Measurements from ENCODE around the gene CAMK2D.
"Not testable (repeated sequence)": the region's sequence is repeated elsewhere in the genome, so short reads cannot be mapped to it uniquely, and the experiment has no call there.

CAMK2D gene

GRCh38 chr4:113761620-113762185 lies at the start of gene CAMK2D:
CAMK2D (minus strand) TSS chr4:113761738; CDS start chr4:113761068, 670 bp downstream.
- no peaks in the 10 kb centered on the region for H3K36me3 ChIP-seq (ENCODE audit: insufficient read depth, low read length)
- no peaks in the 10 kb centered on the region for H3K9me3 ChIP-seq (ENCODE audit: control insufficient read depth, insufficient read depth, low read length)
- H3K4me1 ChIP-seq (ENCODE audit: insufficient read depth, low read length) = peaks cover 8% of the 10 kb centered on the region; the same call in 1 of the 2 replicates
- peak within 1 kb of the TSS; percentile 88 for H3K9ac ChIP-seq (ENCODE audit: low read depth, low read length)

- H3K4me1 ChIP-seq (ENCODE audit: insufficient read depth, low read length) = no peaks in the 10 kb centered on the region
- H3K9me3 ChIP-seq (ENCODE audit: control insufficient read depth, insufficient read depth, low read length) = no peaks in the 10 kb centered on the region
- H3K9ac ChIP-seq (ENCODE audit: low read depth, low read length) = no peak overlapping the region
- no peaks in the 10 kb centered on the region for H3K36me3 ChIP-seq (ENCODE audit: insufficient read depth, low read length)
Measured at GRCh38 chr4:113810906-113811305, 49.4 kb upstream of the CAMK2D start.

GRCh38 chr4:113809311-113809710 lies 47.8 kb upstream of the CAMK2D start:
- Histone ChIP-seq H3K9me3 (ENCODE audit: control insufficient read depth, insufficient read depth, low read length) (no peaks in the 10 kb centered on the region), H3K4me1 (ENCODE audit: insufficient read depth, low read length) (no peaks in the 10 kb centered on the region), H3K36me3 (ENCODE audit: insufficient read depth, low read length) (no peaks in the 10 kb centered on the region), H3K9ac (ENCODE audit: low read depth, low read length) (no peak overlapping the region)

- no peaks in the 10 kb centered on the region for H3K36me3 ChIP-seq (ENCODE audit: insufficient read depth, low read length)
- H3K9ac ChIP-seq (ENCODE audit: low read depth, low read length) = no peak overlapping the region
- no peaks in the 10 kb centered on the region for H3K4me1 ChIP-seq (ENCODE audit: insufficient read depth, low read length)
- no peaks in the 10 kb centered on the region; the same call in 1 of the 2 replicates for H3K9me3 ChIP-seq (ENCODE audit: control insufficient read depth, insufficient read depth, low read length)
Measured at GRCh38 chr4:113806850-113807249, 45.3 kb upstream of the CAMK2D start.

- H3K4me1 ChIP-seq (ENCODE audit: insufficient read depth, low read length) = no peaks in the 10 kb centered on the region
- no peak overlapping the region for H3K9ac ChIP-seq (ENCODE audit: low read depth, low read length)
- H3K9me3 ChIP-seq (ENCODE audit: control insufficient read depth, insufficient read depth, low read length) = no peaks in the 10 kb centered on the region; the same call in 1 of the 2 replicates
Measured at GRCh38 chr4:113801882-113802281, 40.3 kb upstream of the CAMK2D start.

GRCh38 chr4:113796381-113796780 lies 34.8 kb upstream of the CAMK2D start:
- not testable (repeated sequence) for H3K36me3 ChIP-seq (ENCODE audit: insufficient read depth, low read length); H3K9me3 ChIP-seq (ENCODE audit: control insufficient read depth, insufficient read depth, low read length); H3K4me1 ChIP-seq (ENCODE audit: insufficient read depth, low read length); H3K9ac ChIP-seq (ENCODE audit: low read depth, low read length)

More at GRCh38 chr4:113801882-113802281, 40.3 kb upstream of the CAMK2D start:
- no peaks in the 10 kb centered on the region for H3K36me3 ChIP-seq (ENCODE audit: insufficient read depth, low read length)

- no peaks in the 10 kb centered on the region for H3K36me3 ChIP-seq (ENCODE audit: insufficient read depth, low read length)
- H3K4me1 ChIP-seq (ENCODE audit: insufficient read depth, low read length) = no peaks in the 10 kb centered on the region
- H3K9ac ChIP-seq (ENCODE audit: low read depth, low read length) = no peak overlapping the region
Measured at GRCh38 chr4:113790478-113790877, 28.9 kb upstream of the CAMK2D start.

GRCh38 chr4:113788888-113789287 lies 27.4 kb upstream of the CAMK2D start:
- no peaks in the 10 kb centered on the region for H3K4me1 ChIP-seq (ENCODE audit: insufficient read depth, low read length)
- H3K9me3 ChIP-seq (ENCODE audit: control insufficient read depth, insufficient read depth, low read length) = no peaks in the 10 kb centered on the region
- H3K9ac ChIP-seq (ENCODE audit: low read depth, low read length) = no peak overlapping the region
- H3K36me3 ChIP-seq (ENCODE audit: insufficient read depth, low read length) = no peaks in the 10 kb centered on the region

More at GRCh38 chr4:113790478-113790877, 28.9 kb upstream of the CAMK2D start:
- no peaks in the 10 kb centered on the region; the same call in 1 of the 2 replicates for H3K9me3 ChIP-seq (ENCODE audit: control insufficient read depth, insufficient read depth, low read length)

GRCh38 chr4:113785781-113786180 lies 24.2 kb upstream of the CAMK2D start:
- H3K36me3 ChIP-seq (ENCODE audit: insufficient read depth, low read length) = no peaks in the 10 kb centered on the region
- no peaks in the 10 kb centered on the region for H3K9me3 ChIP-seq (ENCODE audit: control insufficient read depth, insufficient read depth, low read length)
- no peak overlapping the region for H3K9ac ChIP-seq (ENCODE audit: low read depth, low read length)
- no peaks in the 10 kb centered on the region for H3K4me1 ChIP-seq (ENCODE audit: insufficient read depth, low read length)

GRCh38 chr4:113784497-113785250 lies 23.1 kb upstream of the CAMK2D start:
- no peak overlapping the region for H3K9ac ChIP-seq (ENCODE audit: low read depth, low read length)
- no peaks in the 10 kb centered on the region for H3K36me3 ChIP-seq (ENCODE audit: insufficient read depth, low read length)
- H3K9me3 ChIP-seq (ENCODE audit: control insufficient read depth, insufficient read depth, low read length) = no peaks in the 10 kb centered on the region
- H3K4me1 ChIP-seq (ENCODE audit: insufficient read depth, low read length) = no peaks in the 10 kb centered on the region

- Histone ChIP-seq H3K4me1 (ENCODE audit: insufficient read depth, low read length) (no peaks in the 10 kb centered on the region), H3K9me3 (ENCODE audit: control insufficient read depth, insufficient read depth, low read length) (no peaks in the 10 kb centered on the region), H3K9ac (ENCODE audit: low read depth, low read length) (no peak overlapping the region), H3K36me3 (ENCODE audit: insufficient read depth, low read length) (no peaks in the 10 kb centered on the region)
Measured at GRCh38 chr4:113783701-113784100, 22.2 kb upstream of the CAMK2D start.

- H3K9ac ChIP-seq (ENCODE audit: low read depth, low read length) = no peak overlapping the region
- no peaks in the 10 kb centered on the region for H3K4me1 ChIP-seq (ENCODE audit: insufficient read depth, low read length)
- H3K36me3 ChIP-seq (ENCODE audit: insufficient read depth, low read length) = no peaks in the 10 kb centered on the region
- H3K9me3 ChIP-seq (ENCODE audit: control insufficient read depth, insufficient read depth, low read length) = no peaks in the 10 kb centered on the region
Measured at GRCh38 chr4:113783289-113783688, 21.8 kb upstream of the CAMK2D start.

GRCh38 chr4:113781439-113782040 lies 20.0 kb upstream of the CAMK2D start:
- H3K9me3 ChIP-seq (ENCODE audit: control insufficient read depth, insufficient read depth, low read length) = no peaks in the 10 kb centered on the region
- H3K36me3 ChIP-seq (ENCODE audit: insufficient read depth, low read length) = no peaks in the 10 kb centered on the region
- peaks cover 4% of the 10 kb centered on the region; the same call in 1 of the 2 replicates for H3K4me1 ChIP-seq (ENCODE audit: insufficient read depth, low read length)
- H3K9ac ChIP-seq (ENCODE audit: low read depth, low read length) = no peak overlapping the region

- Histone ChIP-seq H3K9me3 (ENCODE audit: control insufficient read depth, insufficient read depth, low read length) (no peaks in the 10 kb centered on the region), H3K9ac (ENCODE audit: low read depth, low read length) (no peak overlapping the region), H3K4me1 (ENCODE audit: insufficient read depth, low read length) (peaks cover 4% of the 10 kb centered on the region; the same call in 1 of the 2 replicates), H3K36me3 (ENCODE audit: insufficient read depth, low read length) (no peaks in the 10 kb centered on the region)
Measured at GRCh38 chr4:113776679-113777078, 15.1 kb upstream of the CAMK2D start.

- Histone ChIP-seq H3K4me1 (ENCODE audit: insufficient read depth, low read length) (peaks cover 4% of the 10 kb centered on the region; the same call in 1 of the 2 replicates), H3K36me3 (ENCODE audit: insufficient read depth, low read length) (no peaks in the 10 kb centered on the region), H3K9ac (ENCODE audit: low read depth, low read length) (no peak overlapping the region)
Measured at GRCh38 chr4:113776016-113776415, 14.5 kb upstream of the CAMK2D start.

More at GRCh38 chr4:113776016-113776415, 14.5 kb upstream of the CAMK2D start:
- H3K9me3 ChIP-seq (ENCODE audit: control insufficient read depth, insufficient read depth, low read length) = no peaks in the 10 kb centered on the region
